Thoracic aorta (tissue), 2 donors: ENCODE data around the gene MDM4. TPM values are rescaled to one million over a fixed set of nuclear protein-coding genes. Genes with fewer than 3 reads are reported as not detected.

ENCODE experiments used
- ATAC-seq: fragments of 150-250 bp; one replicate; pipeline ENCODE4 v1.8.0; 2017; ENCODE audit warnings: low read depth; ENCODE audit not compliant: insufficient number of reproducible peaks, low FRiP score
- DNase-seq: peaks from one replicate; pipeline ENCODE4 v3.0.0-alpha.2; 2020; ENCODE audit warnings: low spot score
- H3K27ac ChIP-seq, 2 donors: fragments of 200-600 bp; sonication (generic); 1 replicate in 1 of 2; 2 replicates in 1 of 2; pipeline ENCODE4 v1.5.1; 2016; ENCODE audit warnings: mild to moderate bottlenecking in 2 of 2, moderate library complexity in 2 of 2
- H3K27me3 ChIP-seq: fragments of 200-600 bp; sonication (generic); replicated peaks from 2 replicates; pipeline ENCODE4 v1.6.0; 2016; ENCODE audit warnings: mild to moderate bottlenecking; ENCODE audit not compliant: insufficient read depth
- H3K36me3 ChIP-seq: fragments of 200-600 bp; sonication (generic); one replicate; pipeline ENCODE4 v1.5.1; 2016
- H3K4me1 ChIP-seq, 2 donors: fragments of 200-600 bp; sonication (generic); 1 replicate in 1 of 2; 2 replicates in 1 of 2; pipeline versions ENCODE4 v1.5.1 to v1.6.0; 2016; ENCODE audit warnings: low read depth in 2 of 2, mild to moderate bottlenecking in 1 of 2; ENCODE audit not compliant: control insufficient read depth in 1 of 2
- H3K4me3 ChIP-seq: fragments of 200-600 bp; sonication (generic); 2 replicates; pipeline ENCODE4 v1.5.1; 2016; ENCODE audit warnings: mild to moderate bottlenecking
- H3K9me3 ChIP-seq: fragments of 200-600 bp; sonication (generic); 2 replicates; pipeline ENCODE4 v1.5.1; 2016
- CTCF ChIP-seq: fragments of 200-600 bp; sonication (generic); IDR thresholded peaks from one replicate; pipeline ENCODE4 v1.5.1; 2019; ENCODE audit warnings: antibody characterized with exemption
- total RNA-seq, 2 donors: library from RNA; depleted of rRNA; stranded (reverse); fragments of >200 nt; gene quantifications; one replicate each; pipeline versions ENCODE4 v1.1.0 to v1.2.3, GENCODE V29; 2016

The MDM4 gene
- total RNA-seq, 2 donors from 2014 or later = 79.9 to 126 TPM

GRCh38 chr1:204572923-204573922, 57.0 kb downstream of the MDM4 start:
- Histone ChIP-seq H3K27me3 (no peaks in the 10 kb centered on the region), H3K9me3 (no peaks in the 10 kb centered on the region), H3K4me3 (no peak overlapping the region), H3K4me1 (peaks cover 0 to 2% of the 10 kb centered on the region in 2 donors), H3K36me3 (no peaks in the 10 kb centered on the region), H3K27ac (no peak overlapping the region)
- TF ChIP-seq CTCF = no peak
- no peak for ATAC-seq
- DNase-seq = no peak

- TF ChIP-seq CTCF = no peak
Observed at GRCh38 chr1:204574016-204574864, 58.0 kb downstream of the MDM4 start.

GRCh38 chr1:204574865-204575163, 58.6 kb downstream of the MDM4 start:
- H3K4me3 ChIP-seq = no peak overlapping the region
- no peaks in the 10 kb centered on the region for H3K27me3 ChIP-seq
- no peaks in the 10 kb centered on the region for H3K36me3 ChIP-seq
- H3K4me1 ChIP-seq = peaks cover 3 to 11% of the 10 kb centered on the region in 2 donors
- ATAC-seq (no peak), DNase-seq (no peak)
- H3K9me3 ChIP-seq = no peaks in the 10 kb centered on the region
- no peak overlapping the region for H3K27ac ChIP-seq
- TF ChIP-seq CTCF = no peak

More at GRCh38 chr1:204574016-204574864, 58.0 kb downstream of the MDM4 start:
- Histone ChIP-seq H3K27me3 (no peaks in the 10 kb centered on the region), H3K27ac (no peak overlapping the region), H3K4me3 (no peak overlapping the region), H3K4me1 (peaks cover 2 to 11% of the 10 kb centered on the region in 2 donors), H3K9me3 (no peaks in the 10 kb centered on the region), H3K36me3 (no peaks in the 10 kb centered on the region)
- DNase-seq (no peak), ATAC-seq (no peak)

GRCh38 chr1:204575221-204576190, 59.3 kb downstream of the MDM4 start:
- no peaks in the 10 kb centered on the region for H3K36me3 ChIP-seq
- DNase-seq (no peak), ATAC-seq (no peak)
- H3K4me3 ChIP-seq = no peak overlapping the region
- no peak overlapping the region for H3K27ac ChIP-seq
- no peaks in the 10 kb centered on the region for H3K27me3 ChIP-seq
- no peak for TF ChIP-seq CTCF
- no peaks in the 10 kb centered on the region for H3K9me3 ChIP-seq
- peaks cover 3 to 11% of the 10 kb centered on the region in 2 donors for H3K4me1 ChIP-seq
